Trophoblast cell (in vitro differentiated cells and primary cell): ENCODE results near the gene HOATZ.

Source experiments
- DNase-seq, 2 donors: peaks; one replicate each; pipeline ENCODE4 v3.0.0-alpha.2; 2016
- H2AFZ ChIP-seq: 2 replicates; pipeline ENCODE4 v1.6.1; 2013; ENCODE audit warnings: low read length, moderate library complexity, mild to moderate bottlenecking; ENCODE audit not compliant: insufficient read depth, poor library complexity
- H2AK5ac ChIP-seq: 2 replicates; pipeline ENCODE4 v1.6.1; 2013; ENCODE audit warnings: mild to moderate bottlenecking, low read length
- H2BK120ac ChIP-seq: 2 replicates; pipeline ENCODE4 v1.6.1; 2013; ENCODE audit warnings: low read length, mild to moderate bottlenecking, moderate library complexity; ENCODE audit not compliant: insufficient read depth, poor library complexity
- H2BK12ac ChIP-seq: 2 replicates; pipeline ENCODE4 v1.6.1; 2013; ENCODE audit warnings: mild to moderate bottlenecking, low read length, moderate library complexity
- H2BK5ac ChIP-seq: 2 replicates; pipeline ENCODE4 v1.6.1; 2013; ENCODE audit warnings: low read length, low read depth, moderate library complexity, mild to moderate bottlenecking; ENCODE audit not compliant: poor library complexity
- H3K14ac ChIP-seq: 2 replicates; pipeline ENCODE4 v1.6.1; 2013; ENCODE audit warnings: mild to moderate bottlenecking, low read length
- H3K18ac ChIP-seq: 2 replicates; pipeline ENCODE4 v1.6.1; 2013; ENCODE audit warnings: mild to moderate bottlenecking, low read length
- H3K23ac ChIP-seq: 2 replicates; pipeline ENCODE4 v1.6.1; 2013; ENCODE audit warnings: low read length
- H3K27ac ChIP-seq: 2 replicates; pipeline ENCODE4 v1.5.1; 2013; ENCODE audit warnings: low read depth, mild to moderate bottlenecking, inconsistent platforms, low read length, moderate library complexity
- H3K27me3 ChIP-seq: 2 replicates; pipeline ENCODE4 v1.6.1; 2013; ENCODE audit warnings: inconsistent platforms, mild to moderate bottlenecking, low read length, moderate library complexity; ENCODE audit not compliant: insufficient read depth
- H3K36me3 ChIP-seq, 2 experiments: 1 replicate in 1 of 2; 2 replicates in 1 of 2; pipeline ENCODE4 v1.6.1; 2013; ENCODE audit warnings: low read length in 2 of 2, mild to moderate bottlenecking in 2 of 2, moderate library complexity in 1 of 2; ENCODE audit not compliant: insufficient read depth in 2 of 2, control insufficient read depth in 1 of 2
- H3K4ac ChIP-seq: 2 replicates; pipeline ENCODE4 v1.6.1; 2013; ENCODE audit warnings: low read depth, mild to moderate bottlenecking, low read length, moderate library complexity
- H3K4me1 ChIP-seq, 2 experiments: 1 replicate in 1 of 2; 2 replicates in 1 of 2; pipeline ENCODE4 v1.6.1; 2013; ENCODE audit warnings: low read length in 2 of 2, mild to moderate bottlenecking in 2 of 2, moderate library complexity in 1 of 2; ENCODE audit not compliant: insufficient read depth in 2 of 2, control insufficient read depth in 1 of 2
- H3K4me2 ChIP-seq: 2 replicates; pipeline ENCODE4 v1.6.1; 2013; ENCODE audit warnings: inconsistent platforms, mild to moderate bottlenecking, low read length, moderate library complexity
- H3K4me3 ChIP-seq: 2 replicates; pipeline ENCODE4 v1.5.1; 2013; ENCODE audit warnings: mild to moderate bottlenecking, low read depth, low read length, inconsistent platforms
- H3K79me1 ChIP-seq: one replicate; pipeline ENCODE4 v1.6.1; 2013; ENCODE audit warnings: low read length
- H3K79me2 ChIP-seq: 2 replicates; pipeline ENCODE4 v1.6.1; 2013; ENCODE audit warnings: low read length, mild to moderate bottlenecking; ENCODE audit not compliant: control insufficient read depth, insufficient read depth, poor library complexity
- H3K9ac ChIP-seq: 2 replicates; pipeline ENCODE4 v1.6.1; 2013; ENCODE audit warnings: mild to moderate bottlenecking, low read length
- H3K9me3 ChIP-seq: 2 replicates; pipeline ENCODE4 v1.6.1; 2013; ENCODE audit warnings: low read depth, mild to moderate bottlenecking, control low read depth, inconsistent platforms, low read length; ENCODE audit not compliant: insufficient read depth
- H4K12ac ChIP-seq: 2 replicates; pipeline ENCODE4 v1.6.1; 2013; ENCODE audit warnings: low read depth, mild to moderate bottlenecking, low read length, moderate library complexity
- H4K8ac ChIP-seq: 2 replicates; pipeline ENCODE4 v1.6.1; 2013; ENCODE audit warnings: low read depth, mild to moderate bottlenecking, low read length, moderate library complexity
- H4K91ac ChIP-seq: one replicate; pipeline ENCODE4 v1.6.1; 2013; ENCODE audit warnings: low read depth, mild to moderate bottlenecking, low read length, moderate library complexity
- WGBS: extraction: QIAGEN DNeasy Blood & Tissue Kit; methylation state at CpG from one replicate; pipeline ENCODE4 v1.1.7; 2013; ENCODE audit warnings: missing lambda C conversion rate; ENCODE audit not compliant: insufficient read length, insufficient coverage; ENCODE audit errors: extremely low coverage; 5-methylcytosine and 5-hydroxymethylcytosine counted together

HOATZ gene

GRCh38 chr11:111581341-111581740 is 66.8 kb downstream of the HOATZ start:
- Histone ChIP-seq H3K27ac (no peak overlapping the region), H3K79me2 (no peaks in the 10 kb centered on the region), H2BK5ac (no peak overlapping the region), H3K9me3 (no peaks in the 10 kb centered on the region), H2BK120ac (no peak overlapping the region), H3K27me3 (no peaks in the 10 kb centered on the region), H2AK5ac (no peak overlapping the region), H3K4me2 (no peak overlapping the region), H3K23ac (no peak overlapping the region), H3K9ac (no peak overlapping the region), H3K4ac (no peak overlapping the region), H3K4me3 (no peak overlapping the region), H2AFZ (no peak overlapping the region), H3K36me3 (no peaks in the 10 kb centered on the region), H2BK12ac (no peak overlapping the region), H3K79me1 (no peaks in the 10 kb centered on the region), H4K91ac (no peak overlapping the region), H3K18ac (no peak overlapping the region), H3K4me1 (no peaks in the 10 kb centered on the region), H4K8ac (no peak overlapping the region), H4K12ac (no peak overlapping the region), H3K14ac (no peak overlapping the region)
- no CpG with 5 or more reads among the region's 1 CpG for WGBS
- no peak for DNase-seq

GRCh38 chr11:111582163-111582562 is 67.6 kb downstream of the HOATZ start:
- H4K91ac ChIP-seq: no peak overlapping the region
- no peaks in the 10 kb centered on the region for H3K79me1 ChIP-seq
- no peak overlapping the region for H3K18ac ChIP-seq
- H3K36me3 ChIP-seq: no peaks in the 10 kb centered on the region
- no peak overlapping the region for H2AK5ac ChIP-seq
- no peaks in the 10 kb centered on the region for H3K4me1 ChIP-seq
- H2AFZ ChIP-seq: no peak overlapping the region
- no peaks in the 10 kb centered on the region for H3K27me3 ChIP-seq
- no peaks in the 10 kb centered on the region for H3K79me2 ChIP-seq
- no peak overlapping the region for H3K23ac ChIP-seq
- no peak overlapping the region for H2BK120ac ChIP-seq
- no peak for DNase-seq
- no peak overlapping the region for H3K9ac ChIP-seq
- no peak overlapping the region for H2BK5ac ChIP-seq
- H3K4me2 ChIP-seq: no peak overlapping the region
- H4K12ac ChIP-seq: no peak overlapping the region
- no peak overlapping the region for H3K4ac ChIP-seq
- no peak overlapping the region for H3K14ac ChIP-seq
- H4K8ac ChIP-seq: no peak overlapping the region
- no peaks in the 10 kb centered on the region for H3K9me3 ChIP-seq
- no peak overlapping the region for H2BK12ac ChIP-seq
- H3K27ac ChIP-seq: no peak overlapping the region
- H3K4me3 ChIP-seq: no peak overlapping the region

- no peak for DNase-seq
These were observed 68.3 kb downstream of the HOATZ start for GRCh38 chr11:111582881-111583280.

GRCh38 chr11:111585371-111585770 is 70.8 kb downstream of the HOATZ start:
- Histone ChIP-seq H3K36me3 (no peaks in the 10 kb centered on the region), H2AFZ (no peak overlapping the region), H3K4ac (no peak overlapping the region), H3K79me2 (no peaks in the 10 kb centered on the region), H2AK5ac (no peak overlapping the region), H3K4me1 (no peaks in the 10 kb centered on the region), H3K23ac (no peak overlapping the region), H4K12ac (no peak overlapping the region), H3K27me3 (no peaks in the 10 kb centered on the region), H2BK12ac (no peak overlapping the region), H2BK5ac (no peak overlapping the region), H3K9ac (no peak overlapping the region), H3K9me3 (no peaks in the 10 kb centered on the region), H3K18ac (no peak overlapping the region), H3K27ac (no peak overlapping the region), H4K91ac (no peak overlapping the region), H3K4me2 (no peak overlapping the region), H3K4me3 (no peak overlapping the region), H3K79me1 (no peaks in the 10 kb centered on the region), H4K8ac (no peak overlapping the region), H2BK120ac (no peak overlapping the region), H3K14ac (no peak overlapping the region)
- WGBS: no CpG with 5 or more reads among the region's 2 CpGs
- no peak for DNase-seq

More at GRCh38 chr11:111582881-111583280, 68.3 kb downstream of the HOATZ start:
- Histone ChIP-seq H3K27me3 (no peaks in the 10 kb centered on the region), H4K91ac (no peak overlapping the region), H3K36me3 (no peaks in the 10 kb centered on the region), H3K14ac (no peak overlapping the region), H2AK5ac (no peak overlapping the region), H3K9me3 (no peaks in the 10 kb centered on the region), H3K9ac (no peak overlapping the region), H3K79me2 (no peaks in the 10 kb centered on the region), H2AFZ (no peak overlapping the region), H3K4me1 (no peaks in the 10 kb centered on the region), H2BK120ac (no peak overlapping the region), H3K27ac (no peak overlapping the region), H3K18ac (no peak overlapping the region), H3K4ac (no peak overlapping the region), H3K79me1 (no peaks in the 10 kb centered on the region), H2BK12ac (no peak overlapping the region), H2BK5ac (no peak overlapping the region), H4K8ac (no peak overlapping the region), H3K4me3 (no peak overlapping the region), H3K23ac (no peak overlapping the region), H4K12ac (no peak overlapping the region), H3K4me2 (no peak overlapping the region)
- whole genome bisulfite sequencing: no CpG with 5 or more reads among the region's 4 CpGs
